ENCODE measurements around the gene SDF4. TPM values are rescaled to one million over a fixed set of nuclear protein-coding genes. Genes with fewer than 3 reads are reported as not detected.

Gene SDF4
- total RNA-seq, 1 experiment from 2014 or later = 87.1 TPM

DNA sequence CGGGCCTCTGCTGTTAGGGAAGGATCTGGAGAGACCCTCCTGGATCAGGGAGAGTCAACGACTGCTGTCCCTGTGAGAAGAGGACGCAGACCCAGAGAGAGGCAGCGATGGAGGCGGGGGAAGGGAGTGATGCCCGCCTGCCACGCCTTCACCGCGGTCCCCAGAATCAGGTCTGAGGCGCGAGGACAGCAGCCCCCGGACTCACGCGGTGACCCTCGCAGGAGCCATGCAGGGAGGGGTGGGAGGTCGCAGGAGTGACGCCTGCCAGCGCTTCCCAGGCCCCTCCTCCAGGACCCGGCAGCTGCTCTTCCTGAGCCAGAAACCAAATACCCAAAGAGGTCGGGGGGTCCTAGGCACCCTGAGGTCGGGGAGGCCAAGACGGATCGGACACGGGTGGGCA, 11.6 kb downstream of the SDF4 start:
- Histone ChIP-seq H3K36me3 (peaks cover 74% of the 10 kb centered on the region), H3K27me3 (no peaks in the 10 kb centered on the region), H3K4me3 (no peak overlapping the region), H3K9me3 (replicated peaks) (no peaks in the 10 kb centered on the region), H3K27ac (no peak overlapping the region), H3K4me1 (no peaks in the 10 kb centered on the region; the same call in 1 of the 2 replicates)
- DNase-seq = no peak

DNA sequence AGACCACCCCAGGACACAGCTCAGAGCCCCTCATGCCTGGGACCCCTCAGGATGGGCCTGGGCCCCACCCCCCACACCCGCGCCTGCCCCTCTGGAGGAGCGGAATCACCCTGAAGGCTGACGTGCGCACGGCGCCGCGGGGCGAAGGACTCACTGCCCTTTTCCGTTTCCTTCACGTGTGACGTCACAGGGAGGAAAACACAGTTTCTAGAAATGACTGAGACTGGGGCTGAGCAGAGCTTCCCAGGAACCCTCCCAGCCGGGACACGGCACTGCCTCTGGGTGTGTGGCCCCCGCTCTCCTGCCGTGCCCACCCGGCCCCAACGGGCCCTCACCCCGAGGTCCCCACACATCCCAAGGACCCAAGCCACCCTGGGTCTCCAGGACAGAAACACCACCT, 12.5 kb downstream of the SDF4 start:
- Histone ChIP-seq H3K27ac (no peak overlapping the region), H3K4me3 (no peak overlapping the region), H3K9me3 (replicated peaks) (no peaks in the 10 kb centered on the region), H3K27me3 (no peaks in the 10 kb centered on the region), H3K4me1 (no peaks in the 10 kb centered on the region; the same call in 1 of the 2 replicates), H3K36me3 (peaks cover 65% of the 10 kb centered on the region)
- DNase-seq = no peak

DNA sequence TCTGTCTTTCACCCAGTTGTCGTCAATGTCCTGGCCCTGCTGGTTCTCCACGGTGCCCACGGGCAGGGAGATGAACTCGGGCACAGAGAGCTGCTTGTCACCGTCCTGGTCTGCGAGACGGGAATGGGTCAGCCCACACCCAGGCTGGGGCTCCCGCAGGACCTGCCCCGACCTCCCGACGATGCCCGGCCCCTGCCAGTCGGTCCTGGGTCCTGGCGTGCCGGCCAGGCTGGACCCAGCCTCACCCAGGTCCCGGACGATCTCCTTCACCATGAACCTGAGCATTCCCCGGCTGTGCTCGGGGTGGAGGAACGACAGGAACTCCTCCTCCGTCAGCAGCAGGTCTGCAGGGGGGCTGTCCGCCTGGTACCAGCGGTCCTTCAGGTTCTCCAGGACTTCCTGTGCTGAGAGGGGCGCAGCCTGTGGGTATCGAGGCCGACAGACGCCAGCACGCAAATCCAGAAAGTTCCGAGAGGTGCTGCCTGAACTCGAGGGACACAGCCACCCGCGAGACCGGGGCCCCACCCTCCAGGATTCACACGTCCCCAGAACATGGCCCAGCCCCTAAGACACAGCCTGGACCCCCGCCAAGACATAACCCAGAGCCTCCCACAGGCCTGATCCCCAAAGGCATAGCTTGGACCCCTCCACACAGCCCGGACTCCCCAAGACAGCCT, 13.1 kb downstream of the SDF4 start:
- Histone ChIP-seq H3K4me3 (no peak overlapping the region), H3K27ac (no peak overlapping the region), H3K4me1 (no peaks in the 10 kb centered on the region; the same call in 1 of the 2 replicates), H3K36me3 (peaks cover 60% of the 10 kb centered on the region), H3K9me3 (replicated peaks) (no peaks in the 10 kb centered on the region), H3K27me3 (no peaks in the 10 kb centered on the region)
- DNase-seq = no peak

DNA sequence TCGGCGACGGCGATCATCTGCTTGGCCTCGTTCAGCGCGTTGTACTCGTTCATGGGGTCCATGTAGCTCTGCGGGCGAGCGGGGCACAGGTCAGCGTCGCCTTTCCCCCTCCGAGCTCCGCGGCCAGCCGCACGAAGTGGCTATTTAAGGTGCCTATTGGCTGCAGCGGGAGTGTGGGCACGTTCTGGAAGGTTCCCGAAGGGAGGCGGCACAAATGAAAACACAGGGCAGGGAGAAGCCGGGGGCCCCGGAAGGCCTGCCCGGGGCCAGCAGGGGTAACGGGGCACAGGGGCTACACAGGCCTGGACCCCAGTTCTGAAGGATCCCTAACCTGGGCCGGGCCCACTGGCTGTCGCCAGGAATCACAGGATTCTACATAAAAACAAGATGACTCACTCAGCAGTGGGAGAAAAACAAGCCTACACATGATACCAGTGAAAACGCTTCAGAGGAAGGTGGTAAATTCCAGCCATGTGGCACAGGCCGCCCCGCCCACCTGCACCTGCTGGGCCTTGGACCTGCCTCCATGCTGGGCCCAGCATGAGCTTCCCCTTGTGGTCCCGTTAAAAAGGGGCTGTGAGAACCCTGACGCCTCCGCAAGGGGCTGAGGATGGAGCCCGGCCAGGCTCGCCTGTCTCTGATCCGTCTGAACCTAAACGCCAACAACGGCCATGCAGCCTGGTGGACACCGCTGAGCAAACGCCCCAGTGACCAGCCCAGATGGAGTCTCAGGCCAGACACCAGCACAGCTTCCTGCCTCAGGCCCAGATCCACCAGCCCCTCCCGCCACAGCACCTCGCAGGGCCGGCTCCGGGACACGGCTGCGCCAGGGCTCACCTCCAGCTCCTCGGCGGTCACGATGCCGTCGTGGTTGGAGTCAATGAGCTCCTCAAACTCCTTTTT, 13.9 kb downstream of the SDF4 start:
- H3K4me3 ChIP-seq = no peak overlapping the region
- H3K27me3 ChIP-seq = no peaks in the 10 kb centered on the region
- peaks cover 55% of the 10 kb centered on the region for H3K36me3 ChIP-seq
- DNase-seq = no peak
- no peak overlapping the region for H3K27ac ChIP-seq
- peaks cover 5% of the 10 kb centered on the region; the same call in 1 of the 2 replicates for H3K4me1 ChIP-seq
- no peaks in the 10 kb centered on the region for H3K9me3 ChIP-seq (replicated peaks)

DNA sequence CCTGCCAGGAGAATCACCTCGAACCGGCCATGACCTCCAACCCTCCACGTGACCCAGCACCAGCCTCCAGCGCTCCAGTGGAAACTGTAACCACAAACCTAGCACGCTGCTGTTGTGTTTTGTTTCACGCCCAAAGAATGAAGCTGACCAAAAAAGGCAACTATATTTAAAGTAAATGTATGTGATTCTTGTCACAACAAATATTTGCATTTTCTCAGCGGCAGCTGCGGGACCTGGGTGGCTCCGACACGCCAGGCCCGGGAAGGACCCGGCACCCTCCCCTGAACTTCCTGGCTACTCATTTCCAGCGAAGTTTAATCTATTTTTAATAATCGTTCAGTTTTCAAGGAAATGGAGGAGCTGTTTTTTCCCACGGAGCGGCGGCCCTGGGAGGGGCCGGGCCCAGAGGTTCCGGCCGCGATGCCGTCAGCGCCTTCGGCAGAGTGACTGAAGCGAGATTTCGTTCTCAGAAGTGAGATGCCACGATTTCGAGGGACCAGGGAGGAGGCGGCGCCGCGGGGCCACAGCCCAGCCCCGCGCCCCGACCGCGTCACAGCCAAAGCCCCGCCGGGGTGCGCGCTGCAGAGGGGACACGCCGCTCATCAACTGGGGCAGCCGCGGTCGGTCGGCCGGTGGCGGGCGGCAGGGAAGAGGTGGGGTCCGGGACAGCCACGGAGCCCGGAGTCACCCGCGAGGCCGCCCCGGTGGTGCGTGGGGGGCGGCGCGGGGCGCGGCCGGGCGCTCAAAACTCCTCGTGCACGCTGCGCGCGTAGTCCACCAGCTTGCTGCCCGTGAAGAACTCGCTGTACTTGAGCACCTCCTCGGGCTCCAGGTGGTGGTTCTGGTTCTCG, 14.8 kb downstream of the SDF4 start:
- no peak for DNase-seq
- Histone ChIP-seq H3K27me3 (no peaks in the 10 kb centered on the region), H3K4me3 (no peak overlapping the region), H3K9me3 (replicated peaks) (no peaks in the 10 kb centered on the region), H3K27ac (no peak overlapping the region), H3K36me3 (peaks cover 46% of the 10 kb centered on the region), H3K4me1 (peaks cover 8% of the 10 kb centered on the region; the same call in 1 of the 2 replicates)

DNA sequence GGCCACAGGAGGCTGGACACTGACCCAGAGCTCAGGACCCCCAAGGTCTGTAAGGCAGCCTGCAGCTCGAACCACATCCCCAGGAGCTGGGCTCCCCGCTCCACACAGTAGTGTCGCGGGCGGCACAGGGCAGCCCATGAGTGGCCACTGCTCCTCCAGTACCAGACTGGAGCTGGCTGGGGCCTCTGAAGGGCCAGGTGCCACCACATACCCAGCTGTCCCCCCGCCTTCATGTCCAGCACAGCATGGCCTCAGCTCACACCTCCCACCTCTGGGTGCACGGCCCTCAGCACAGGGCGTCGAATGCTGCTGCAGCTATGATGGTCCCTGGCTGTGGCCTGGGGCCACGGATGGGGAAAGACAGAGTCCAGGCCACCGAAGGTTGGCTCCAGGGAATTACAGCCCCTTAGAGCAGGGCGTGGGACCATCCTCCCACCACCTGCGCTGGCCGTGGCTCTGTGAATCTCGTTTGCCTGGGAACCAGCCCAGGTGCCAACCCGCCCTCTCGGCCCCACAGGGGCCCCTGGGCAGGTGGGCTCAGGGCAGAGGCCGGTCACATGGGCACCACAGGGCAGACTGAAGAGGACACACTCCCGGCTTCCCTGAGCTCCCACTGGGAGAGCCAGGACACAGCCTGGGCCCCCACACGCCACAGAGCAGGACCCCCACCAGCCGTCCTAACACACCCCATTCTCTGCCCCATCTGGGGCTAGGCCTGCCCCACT, 15.8 kb downstream of the SDF4 start:
- Histone ChIP-seq H3K9me3 (replicated peaks) (no peaks in the 10 kb centered on the region), H3K27me3 (no peaks in the 10 kb centered on the region), H3K36me3 (peaks cover 36% of the 10 kb centered on the region), H3K4me3 (no peak overlapping the region), H3K27ac (no peak overlapping the region), H3K4me1 (peaks cover 13% of the 10 kb centered on the region; the same call in 1 of the 2 replicates)
- no peak for DNase-seq

DNA sequence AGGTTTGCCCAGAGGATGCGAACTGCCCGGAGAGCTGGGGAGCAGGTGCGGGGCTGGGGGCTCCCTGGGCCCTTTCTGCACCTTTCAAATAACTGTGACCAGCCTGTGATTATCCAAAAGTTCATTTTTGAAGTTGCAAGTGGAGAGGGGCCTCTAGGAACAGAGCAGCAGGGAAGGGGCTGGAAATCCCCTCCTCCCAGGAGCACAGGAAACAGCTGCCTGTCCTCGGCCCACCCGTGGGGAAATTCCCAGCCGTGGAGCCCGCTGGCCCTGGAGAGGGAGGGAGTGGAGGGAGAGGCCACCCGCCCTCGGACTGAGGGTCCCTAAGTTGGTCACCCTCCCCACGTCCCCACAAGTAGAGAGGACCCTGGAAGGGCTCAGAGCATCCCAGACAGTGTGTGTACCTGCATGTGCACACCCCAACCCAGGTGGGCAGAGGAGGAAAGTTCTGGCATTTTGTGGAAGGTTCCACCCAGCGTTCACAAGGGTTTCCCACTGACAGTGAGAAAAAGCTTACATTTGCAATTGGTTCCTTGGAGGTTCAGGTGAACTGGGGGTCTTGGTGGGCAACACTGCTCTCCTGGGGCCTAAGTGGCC, 16.6 kb downstream of the SDF4 start:
- H3K36me3 ChIP-seq = peaks cover 28% of the 10 kb centered on the region
- H3K4me3 ChIP-seq = no peak overlapping the region
- no peak for DNase-seq
- no peak overlapping the region for H3K27ac ChIP-seq
- H3K9me3 ChIP-seq (replicated peaks) = no peaks in the 10 kb centered on the region
- H3K4me1 ChIP-seq = peaks cover 13% of the 10 kb centered on the region; the same call in 1 of the 2 replicates
- no peaks in the 10 kb centered on the region for H3K27me3 ChIP-seq

DNA sequence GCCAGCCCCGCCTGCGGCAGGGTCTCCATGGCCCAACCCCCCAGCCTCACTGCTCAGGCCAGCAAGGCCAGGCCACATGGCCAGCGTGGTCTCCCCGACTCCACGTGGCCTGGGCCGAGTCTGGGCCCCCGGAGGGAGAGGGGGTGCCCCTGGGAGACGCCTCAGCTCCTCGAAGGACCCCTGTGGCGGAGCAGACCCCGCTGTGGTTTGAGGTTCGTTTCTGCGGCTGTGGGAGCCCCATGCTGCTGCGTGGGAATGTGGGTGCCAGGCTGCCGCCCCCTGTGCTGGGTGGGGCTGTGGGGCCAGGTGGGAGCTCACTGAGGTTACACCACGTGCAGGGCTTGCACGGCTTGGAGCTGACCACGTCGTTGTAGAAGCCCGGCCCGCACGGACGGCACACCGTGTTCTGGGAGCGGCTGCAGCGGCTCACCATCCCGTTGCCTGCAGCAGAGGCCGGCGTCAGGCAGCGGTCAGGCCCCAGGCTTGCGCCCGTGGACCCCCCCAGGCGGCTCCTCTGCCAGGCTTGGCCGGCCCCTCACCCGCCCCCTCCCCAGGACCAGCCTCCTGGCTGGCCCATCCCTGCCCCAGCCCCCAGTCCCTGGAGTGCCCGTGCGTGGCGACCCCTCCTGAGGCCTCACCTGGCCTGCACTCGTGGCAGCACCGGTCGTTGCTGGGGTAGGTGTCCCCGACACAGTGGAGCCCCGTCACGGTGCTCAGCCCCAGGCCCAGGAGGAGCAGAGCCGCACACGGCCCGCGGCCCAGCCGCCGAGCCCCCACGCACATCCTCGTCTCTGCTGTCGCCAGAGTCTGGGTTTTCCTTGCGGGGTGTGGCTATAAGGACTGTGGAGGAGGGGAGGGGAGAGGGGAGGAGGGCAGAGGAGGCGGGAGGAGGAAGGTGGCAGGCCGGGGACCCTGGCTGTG, 18.2 kb downstream of the SDF4 start, which contains the start of gene TNFRSF4:
Gene TNFRSF4, minus strand, starts transcription at position 809 of the 921 bp plus-strand sequence. Its CDS starts 26 bp downstream, at position 783.
- Histone ChIP-seq H3K27me3 (no peaks in the 10 kb centered on the region), H3K4me1 (peaks cover 21% of the 10 kb centered on the region; the same call in 1 of the 2 replicates), H3K36me3 (peaks cover 15% of the 10 kb centered on the region), H3K9me3 (replicated peaks) (no peaks in the 10 kb centered on the region), H3K4me3 (peak within 1 kb of the TSS; percentile 57), H3K27ac (no peak within 1 kb of the TSS; the same call in 1 of the 2 replicates)
- no peak for DNase-seq

DNA sequence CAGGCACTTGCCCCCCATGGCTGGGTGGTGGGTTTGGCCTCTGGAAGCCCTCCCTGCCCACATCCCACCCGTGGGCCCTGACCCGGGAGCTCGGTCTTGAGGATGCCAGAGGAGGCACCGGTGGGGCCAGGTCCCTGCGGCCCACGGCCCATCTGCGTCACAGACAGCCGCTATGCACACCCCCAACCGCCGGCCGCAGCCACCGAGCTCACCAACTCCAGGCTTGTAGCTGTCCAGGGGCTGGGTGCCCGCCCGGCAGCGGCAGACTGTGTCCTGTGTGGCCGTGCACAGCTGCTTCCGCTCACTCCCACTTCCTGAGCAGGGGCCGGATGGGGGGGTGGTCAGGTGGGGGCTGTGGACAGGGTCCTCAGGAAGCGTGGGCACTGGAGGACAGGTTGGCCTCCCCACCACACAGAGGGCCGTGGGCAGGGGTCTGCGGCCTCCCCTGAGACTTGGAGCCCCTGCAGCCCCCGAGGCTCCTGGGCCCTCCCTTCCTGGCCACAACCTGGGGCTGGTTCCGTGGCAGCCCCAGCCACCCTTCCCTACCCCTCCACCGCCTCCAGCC, 18.9 kb downstream of the SDF4 start:
- H3K27me3 ChIP-seq = no peaks in the 10 kb centered on the region
- peak overlapping the region; percentile 30; the same call in 1 of the 2 replicates for H3K27ac ChIP-seq
- H3K9me3 ChIP-seq (replicated peaks) = no peaks in the 10 kb centered on the region
- peak overlapping the region; percentile 57 for H3K4me3 ChIP-seq
- H3K36me3 ChIP-seq = peaks cover 7% of the 10 kb centered on the region
- H3K4me1 ChIP-seq = peaks cover 25% of the 10 kb centered on the region
- peak; percentile 86 to 88 for DNase-seq

DNA sequence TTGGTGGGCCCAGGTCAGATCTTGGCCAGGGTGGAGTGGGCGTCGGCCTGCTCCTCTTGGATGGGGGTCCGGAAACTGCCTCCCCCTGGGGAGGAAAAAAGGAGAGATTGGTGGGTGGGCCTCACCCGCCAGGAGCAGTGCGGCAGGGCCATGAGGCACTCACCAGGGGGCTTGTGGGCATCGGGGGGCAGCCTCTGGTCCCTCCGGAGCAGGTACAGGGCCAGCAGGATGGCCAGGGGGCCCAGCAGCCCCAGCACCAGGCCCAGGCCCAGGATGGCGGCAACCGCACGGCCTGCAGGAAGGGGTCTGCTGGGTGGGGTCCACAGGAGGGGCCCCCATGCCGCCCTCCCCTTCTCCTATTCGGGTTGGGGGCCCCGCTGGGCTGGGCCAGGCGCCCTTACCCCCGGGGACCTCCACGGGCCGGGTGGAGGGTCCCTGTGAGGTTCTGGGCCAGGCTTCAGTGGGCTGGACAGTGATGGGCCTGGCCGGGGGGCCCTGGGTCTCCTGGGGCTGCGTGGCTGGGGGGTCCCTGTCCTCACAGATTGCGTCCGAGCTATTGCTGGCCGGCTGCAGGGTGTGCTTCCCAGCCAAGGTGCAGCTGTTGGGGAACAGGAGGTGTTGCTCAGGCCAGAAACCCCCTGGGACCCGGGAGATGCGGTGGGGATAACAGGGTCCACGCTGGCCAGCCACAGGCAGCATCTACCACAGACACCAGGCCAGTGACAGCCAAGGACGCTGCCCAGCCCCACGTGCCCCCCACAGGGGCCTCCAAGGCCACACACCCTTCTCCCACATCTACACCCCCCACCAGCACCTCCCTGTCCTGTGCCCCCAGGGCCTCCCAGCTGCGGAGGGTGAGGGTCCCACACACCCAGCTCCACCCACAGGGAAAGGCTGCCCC, 20.0 kb downstream of the SDF4 start:
- Histone ChIP-seq H3K4me3 (peak overlapping the region; percentile 18; the same call in 1 of the 2 replicates), H3K27me3 (no peaks in the 10 kb centered on the region), H3K36me3 (peaks cover under 1% of the 10 kb centered on the region; the same call in 1 of the 2 replicates), H3K27ac (no peak overlapping the region), H3K9me3 (replicated peaks) (no peaks in the 10 kb centered on the region), H3K4me1 (peaks cover 31% of the 10 kb centered on the region)
- DNase-seq = peak; percentile 78 to 87

DNA sequence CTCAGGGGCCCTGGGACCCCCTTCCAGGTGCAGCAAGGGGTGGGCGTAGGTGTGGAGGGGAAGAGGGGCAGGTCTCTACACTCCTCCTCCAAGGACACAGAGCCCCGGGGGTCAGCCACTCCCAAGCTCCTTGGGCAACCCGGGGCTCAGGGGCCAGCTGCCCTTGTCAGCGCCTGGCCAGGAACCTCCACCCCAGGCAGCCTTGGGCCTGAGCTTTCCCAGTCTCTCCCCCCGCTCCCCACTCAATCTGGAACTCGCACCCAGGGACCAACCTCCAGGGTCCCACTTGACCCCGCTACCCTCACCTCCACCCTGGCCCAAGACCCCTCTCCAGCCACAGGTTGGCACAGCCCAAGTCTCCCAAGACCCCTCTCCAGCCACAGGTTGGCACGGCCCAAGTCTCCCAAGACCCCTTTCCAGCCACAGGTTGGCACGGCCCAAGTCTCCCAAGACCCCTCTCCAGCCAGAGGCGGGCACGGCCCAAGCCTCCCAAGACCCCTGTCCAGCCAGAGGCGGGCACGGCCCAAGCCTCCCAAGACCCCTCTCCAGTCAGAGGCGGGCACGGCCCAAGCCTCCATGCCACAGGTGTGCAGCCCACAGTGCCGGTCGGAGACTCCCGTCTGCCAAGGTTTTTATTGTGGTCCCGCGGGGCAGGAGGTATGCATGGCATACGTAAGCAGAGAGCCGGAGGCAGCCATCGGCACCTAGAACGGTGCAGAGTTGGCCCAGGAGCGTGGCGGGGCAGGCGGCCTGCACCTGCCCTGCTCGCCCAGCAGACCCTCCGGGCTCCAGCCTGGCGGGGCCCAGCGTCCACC, 20.9 kb downstream of the SDF4 start:
- Histone ChIP-seq H3K27ac (no peak overlapping the region), H3K4me1 (peaks cover 34% of the 10 kb centered on the region), H3K27me3 (no peaks in the 10 kb centered on the region), H3K36me3 (no peaks in the 10 kb centered on the region), H3K4me3 (no peak overlapping the region), H3K9me3 (replicated peaks) (no peaks in the 10 kb centered on the region)
- DNase-seq = no peak
